GM21381 (cell line): ENCODE data around the gene OTOP3.
"Not testable (repeated sequence)": the region's sequence is repeated elsewhere in the genome, so short reads cannot be mapped to it uniquely, and the experiment has no call there.

Experiments used
- ATAC-seq: cut with Tn5 transposase; IDR thresholded peaks from one replicate; pipeline ENCODE4 v1.9.1; 2021; ENCODE audit warnings: mild to moderate bottlenecking, moderate library complexity; ENCODE audit not compliant: unreplicated experiment

Gene OTOP3

GRCh38 chr17:74957935-74958740, 22.4 kb downstream of the OTOP3 start:
- no peak for ATAC-seq

GRCh38 chr17:74959826-74960515, 24.3 kb downstream of the OTOP3 start:
- no peak for ATAC-seq

DNA sequence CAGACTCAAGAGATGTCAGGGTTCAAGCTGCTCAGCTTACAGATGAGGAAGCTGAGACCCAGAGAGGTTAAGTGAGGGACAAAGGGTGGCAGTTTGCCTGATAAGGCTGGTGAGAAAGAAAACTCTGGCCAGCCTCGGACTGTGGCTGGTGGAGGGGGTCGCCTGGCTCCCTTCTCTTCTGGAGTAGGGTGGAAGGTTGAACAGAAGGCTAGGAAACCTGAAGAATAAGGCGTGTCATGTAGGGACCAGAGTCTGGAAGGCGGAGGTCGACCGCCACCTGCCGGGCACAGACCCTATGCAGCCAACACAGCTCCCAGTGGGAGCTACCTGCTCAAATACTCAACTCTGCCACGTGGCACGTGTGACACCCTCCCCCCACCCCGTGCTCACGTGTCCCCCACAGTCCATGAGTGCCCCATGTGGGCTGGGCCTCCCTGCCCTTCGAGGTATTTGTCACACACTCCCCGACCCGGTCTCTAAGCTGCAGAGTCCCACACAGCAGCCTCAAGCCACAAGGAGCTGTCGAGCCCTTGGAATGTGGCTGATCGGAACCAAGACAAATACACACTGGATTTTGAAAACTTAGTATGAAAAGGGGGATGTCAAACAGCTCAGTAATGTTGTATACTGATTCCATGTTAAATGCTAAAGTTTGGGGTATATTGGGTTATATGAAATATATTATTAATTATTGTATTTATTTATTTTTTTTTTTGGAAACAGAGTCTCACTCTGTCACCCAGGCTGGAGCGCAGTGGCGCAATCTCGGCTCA, 25.1 kb downstream of the OTOP3 start:
- no peak for ATAC-seq

DNA sequence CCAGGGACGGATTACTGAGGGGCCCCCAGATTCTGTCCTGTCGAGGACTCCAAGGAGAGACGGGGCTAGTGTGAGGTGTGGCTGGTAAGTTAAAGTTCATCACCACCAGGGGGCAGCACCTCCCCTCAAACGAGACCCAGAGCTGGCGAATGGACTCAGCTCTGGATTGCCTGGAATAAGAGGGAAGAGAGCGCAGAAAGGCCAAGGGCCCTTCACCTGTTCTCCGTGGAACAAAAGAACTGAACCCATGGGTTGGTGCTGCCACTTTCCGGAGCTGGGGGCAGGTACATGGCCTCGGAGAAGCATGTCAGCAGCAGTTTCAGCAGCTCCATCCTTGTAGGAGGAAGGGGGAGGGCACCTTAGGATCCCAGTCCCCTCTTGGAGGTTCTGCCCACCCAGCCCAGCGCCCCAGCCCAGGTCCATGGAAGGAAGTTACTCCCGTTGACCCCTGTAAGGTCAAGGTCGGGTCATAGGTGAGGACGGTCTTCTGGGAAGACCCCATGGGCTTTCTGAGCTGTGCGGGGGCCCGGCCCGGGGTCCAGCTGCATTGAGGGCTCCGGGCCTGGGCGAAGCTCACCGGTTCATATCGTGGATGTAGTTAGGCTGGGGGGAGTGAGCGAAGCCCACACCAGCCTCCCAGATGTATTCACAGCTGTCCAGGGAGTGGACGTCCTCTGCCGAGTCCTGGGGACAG, 26.1 kb downstream of the OTOP3 start:
- no peak for ATAC-seq

DNA sequence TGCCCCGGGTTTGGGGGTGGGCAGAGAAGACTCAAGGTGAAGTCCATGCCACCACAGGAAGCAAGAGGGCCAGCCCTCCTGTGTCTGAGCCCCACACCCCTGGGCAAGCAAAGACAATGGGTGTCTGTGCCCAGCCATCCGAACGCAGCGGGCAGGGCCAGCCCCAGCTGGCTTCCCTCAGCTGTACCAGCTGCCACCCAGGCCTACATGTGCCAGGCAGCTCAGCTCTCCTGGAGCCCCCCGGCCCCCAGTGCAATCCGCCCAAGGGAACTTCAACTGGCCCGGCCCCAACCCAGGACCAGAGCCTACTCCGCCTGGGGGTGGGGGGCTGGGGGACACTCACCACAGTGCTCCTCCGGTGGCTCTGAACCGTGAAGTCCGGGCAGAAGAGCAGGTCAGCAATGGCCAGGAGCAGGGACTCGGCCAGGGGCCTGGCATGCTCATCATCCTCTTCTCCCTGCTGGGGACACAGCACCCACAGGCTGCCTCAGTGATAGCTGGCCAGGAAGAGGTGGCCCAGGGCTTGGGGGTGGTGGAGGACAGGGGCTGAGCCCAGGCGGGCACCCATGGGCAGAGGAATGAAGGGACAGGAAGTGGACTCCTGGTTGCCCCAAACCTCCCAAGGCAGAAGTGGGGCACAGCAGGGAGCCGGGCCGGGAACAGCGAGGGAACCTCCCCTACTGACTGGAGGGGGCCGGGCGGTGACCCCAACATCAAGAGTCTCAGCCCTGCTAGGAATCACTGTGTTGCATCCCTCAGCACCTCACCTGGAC, 27.1 kb downstream of the OTOP3 start:
- ATAC-seq, result no peak

DNA sequence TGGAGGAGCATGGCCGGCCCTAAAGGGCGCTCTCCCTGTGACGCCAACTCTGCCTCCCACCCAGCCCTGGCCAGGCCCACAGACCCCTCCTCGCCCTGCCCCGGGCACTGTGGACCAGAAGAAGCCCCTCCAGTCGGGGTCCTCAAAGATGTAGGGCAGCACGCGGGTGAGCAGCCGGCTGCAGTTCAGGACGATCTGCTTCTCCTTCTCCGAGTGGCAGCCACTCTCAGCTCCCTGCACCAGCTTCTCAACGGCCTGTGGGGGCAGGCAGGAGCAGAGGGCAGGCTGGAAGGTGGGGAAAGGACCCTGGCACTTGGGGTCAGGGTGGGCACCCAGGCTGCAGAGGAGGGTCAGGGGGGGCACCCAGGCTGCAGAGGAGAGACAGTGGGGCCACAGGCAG, 28.0 kb downstream of the OTOP3 start:
- ATAC-seq, result no peak

DNA sequence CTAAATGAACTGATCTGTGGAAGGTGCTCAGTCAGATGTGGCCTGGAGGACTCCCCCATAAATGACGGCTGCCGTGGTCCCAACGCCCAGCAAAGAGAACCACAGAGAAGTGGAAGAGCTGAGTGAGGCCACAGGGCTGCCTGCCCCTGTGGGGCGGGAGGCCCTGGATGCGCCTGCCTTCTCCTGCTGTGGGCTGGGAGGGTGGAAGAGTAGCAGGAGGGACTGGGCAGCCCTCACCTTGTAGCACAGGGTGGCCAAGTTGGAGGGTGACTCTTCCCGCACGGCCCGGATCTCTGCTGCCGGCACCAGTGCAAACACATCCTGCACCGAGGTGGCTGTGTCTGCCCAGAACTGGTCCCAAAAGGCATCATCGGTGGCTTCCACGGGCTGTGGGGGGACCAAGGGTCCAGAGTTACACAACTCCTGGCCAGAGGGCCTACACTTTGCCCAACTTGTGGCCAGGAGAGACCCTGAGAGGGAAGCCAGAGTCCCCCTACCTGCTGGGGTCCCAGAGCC, 28.6 kb downstream of the OTOP3 start:
- no peak for ATAC-seq

- ATAC-seq, result no peak
These were observed 29.4 kb downstream of the OTOP3 start for GRCh38 chr17:74964988-74965622.

GRCh38 chr17:74968361-74968780, 32.7 kb downstream of the OTOP3 start:
- ATAC-seq, result no peak

DNA sequence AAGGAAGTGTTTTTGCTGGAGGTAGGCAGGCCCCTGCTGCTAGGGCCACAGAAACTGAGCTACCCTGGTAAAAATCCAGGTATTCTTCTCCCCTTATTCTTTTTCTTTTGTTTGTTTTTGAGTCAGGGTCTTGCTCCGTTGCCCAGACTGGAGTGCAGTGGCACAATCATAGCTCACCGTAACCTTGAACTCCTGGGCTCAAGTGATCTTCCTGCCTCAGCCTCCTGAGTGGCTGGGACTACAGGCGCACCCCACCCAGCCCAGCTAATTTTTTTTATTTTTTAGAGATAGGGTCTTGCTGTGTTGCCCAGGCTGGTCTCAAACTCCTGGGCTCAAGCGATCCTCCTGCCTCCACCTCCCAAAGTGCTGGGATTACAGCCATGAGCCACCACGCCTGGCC, 33.8 kb downstream of the OTOP3 start:
- not testable (repeated sequence) for ATAC-seq

DNA sequence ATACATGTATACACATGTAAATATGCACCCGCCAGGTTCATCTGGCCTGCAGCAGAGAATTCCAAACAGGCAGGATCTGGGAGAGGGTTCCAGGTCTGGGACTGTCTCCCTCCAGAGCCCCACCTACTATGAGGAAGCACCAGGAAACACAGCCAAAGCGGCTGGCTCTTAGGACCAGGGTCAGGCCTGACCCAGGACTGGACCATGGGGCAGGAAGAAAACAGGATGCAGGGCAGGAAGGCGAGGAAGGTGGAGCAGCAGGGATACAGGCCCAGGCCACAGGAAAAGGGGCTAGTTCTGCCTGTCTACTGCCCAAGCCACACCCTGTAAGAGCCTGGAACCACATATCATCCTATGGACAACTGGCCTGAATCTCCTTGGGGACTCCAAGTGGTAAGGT, 34.7 kb downstream of the OTOP3 start:
- no peak for ATAC-seq

GRCh38 chr17:74971069-74971841, 35.6 kb downstream of the OTOP3 start:
- ATAC-seq, result no peak

DNA sequence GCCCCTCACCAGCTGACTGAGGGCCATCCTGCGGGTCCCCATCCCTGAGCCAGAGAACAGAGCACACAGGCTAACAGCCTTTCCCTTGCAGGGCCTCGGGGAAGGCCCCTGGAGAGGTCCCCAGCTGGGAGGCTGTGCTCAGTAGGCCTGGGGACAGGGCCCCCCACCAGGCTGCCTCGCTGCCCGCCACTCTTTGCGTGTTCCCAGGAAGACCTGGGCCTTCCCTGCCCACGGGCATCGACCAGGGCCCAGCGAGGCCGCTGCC, 36.1 kb downstream of the OTOP3 start:
- no peak for ATAC-seq

DNA sequence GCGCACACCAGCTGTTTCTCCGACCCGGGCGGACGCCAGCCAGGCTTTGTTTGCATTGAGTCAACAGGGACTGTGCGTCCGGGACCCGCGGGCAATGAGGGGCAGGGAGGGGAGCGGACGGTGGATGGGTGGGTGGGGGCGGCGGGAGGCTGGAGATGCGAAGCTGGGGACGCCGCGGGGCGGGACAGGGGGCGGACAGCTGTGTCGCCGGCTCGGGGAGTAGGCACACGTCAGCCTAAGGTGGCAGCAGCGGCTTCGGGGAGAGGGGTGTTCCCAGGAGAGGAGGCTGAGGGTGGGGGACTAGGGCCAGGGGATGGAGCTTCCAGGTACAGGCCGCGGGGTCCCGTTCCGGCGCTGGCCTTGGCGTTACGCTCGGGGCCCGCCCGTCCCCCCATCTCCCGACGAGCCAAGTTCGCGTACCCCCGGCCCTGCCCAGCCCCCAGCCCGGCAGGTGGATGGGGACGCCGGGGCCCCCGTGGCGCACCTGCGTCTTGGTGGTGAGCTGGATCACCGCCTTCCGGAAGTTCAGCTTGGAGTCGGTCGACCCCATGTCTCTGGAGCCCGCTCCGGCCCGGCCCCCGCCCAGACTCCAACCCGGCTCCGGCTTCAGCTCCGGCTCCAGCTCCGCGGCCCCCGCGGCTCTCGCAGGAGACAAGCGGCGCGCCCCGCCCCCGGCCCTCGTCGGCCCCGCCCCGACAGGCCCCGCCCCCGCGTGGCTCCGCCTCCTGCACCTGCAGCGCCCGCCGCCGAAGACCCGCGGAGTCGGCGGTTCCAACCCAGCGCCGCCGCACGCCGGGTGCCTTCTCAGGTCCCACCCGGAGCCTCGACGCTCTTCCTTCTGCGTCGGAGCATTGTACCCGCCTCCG, 36.6 kb downstream of the OTOP3 start, which contains the start of gene HID1:
Gene HID1 (minus strand): TSS at position 653 of the 866 bp plus-strand sequence. CDS start 103 bp downstream, at position 550.
- ATAC-seq, result no peak

GRCh38 chr17:74972973-74973328, 37.3 kb downstream of the OTOP3 start:
- ATAC-seq, result no peak

DNA sequence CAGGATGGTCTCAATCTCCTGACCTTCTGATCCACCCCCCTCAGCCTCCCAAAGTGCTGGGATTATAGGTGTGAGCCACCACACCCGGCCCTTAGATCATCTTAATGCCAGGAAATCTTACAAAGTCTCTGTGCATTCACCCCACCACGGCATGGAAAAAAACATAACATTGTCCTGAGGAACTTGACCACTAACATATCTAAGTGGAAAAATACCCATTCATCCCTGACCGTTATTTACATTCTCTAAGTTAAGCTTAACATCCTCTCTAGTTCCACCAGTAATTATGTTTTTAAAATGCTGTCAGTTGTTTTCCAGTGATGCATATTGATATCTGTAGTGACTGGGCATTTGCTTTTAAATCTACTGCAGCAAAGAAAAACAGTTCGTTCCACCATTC, 40.2 kb downstream of the OTOP3 start:
- ATAC-seq, result no peak

- no peak for ATAC-seq
These were observed 42.1 kb downstream of the OTOP3 start for GRCh38 chr17:74977802-74978201.

DNA sequence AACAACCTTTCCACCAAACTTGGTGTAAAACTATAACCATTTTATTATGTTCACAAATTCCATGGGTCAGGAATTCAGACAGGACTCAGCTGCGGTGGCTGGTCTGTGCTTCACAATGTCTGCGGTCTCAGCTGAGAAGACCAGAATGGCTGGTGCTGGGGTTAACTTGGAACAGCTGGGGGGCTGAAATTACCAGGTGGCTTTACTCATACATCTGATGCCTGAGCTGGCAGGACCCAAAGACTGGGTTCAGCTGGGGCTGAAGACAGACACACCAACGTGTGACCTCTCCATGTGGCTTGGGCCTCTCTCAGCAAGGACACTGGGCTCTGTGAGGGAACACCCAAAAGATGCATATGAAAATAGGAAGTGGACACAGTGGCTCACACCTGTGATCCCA, 42.5 kb downstream of the OTOP3 start:
- no peak for ATAC-seq
